NCI-H1436 (cell line): Measurements from ENCODE around the gene LAMTOR5.
"Not testable (repeated sequence)": the region's sequence is repeated elsewhere in the genome, so short reads cannot be mapped to it uniquely, and the experiment has no call there.

ENCODE experiments used
- DNase-seq: peaks from one replicate; lab custom pipeline; 2025; lab: John Stamatoyannopoulos, UW

Gene LAMTOR5

DNA sequence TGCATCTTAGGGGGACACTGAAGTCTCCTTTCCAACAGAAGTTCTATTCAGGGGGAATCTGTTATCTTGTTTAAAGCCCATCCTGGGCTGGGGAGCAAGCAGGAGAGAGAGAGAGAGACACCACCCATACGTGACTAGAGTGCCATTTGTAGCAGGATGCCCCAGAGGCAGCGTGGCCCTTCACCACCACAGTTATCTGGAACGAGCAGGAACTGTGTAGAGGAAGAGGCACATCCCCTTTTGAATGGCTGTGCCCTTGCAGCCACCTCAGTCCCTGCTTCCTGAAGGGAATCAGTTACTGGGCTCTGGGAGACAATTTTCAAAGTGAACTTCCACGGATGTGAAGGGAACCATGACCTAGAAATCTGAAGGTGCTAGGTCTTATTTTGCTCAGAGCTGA lies 19.4 kb upstream of the LAMTOR5 start:
- DNase-seq, result no peak

- DNase-seq, result no peak
Observed at GRCh38 chr1:110425612-110426152, 18.2 kb upstream of the LAMTOR5 start.

- DNase-seq, result no peak
Observed at GRCh38 chr1:110424699-110425611, 17.5 kb upstream of the LAMTOR5 start.

GRCh38 chr1:110420874-110421793 lies 13.6 kb upstream of the LAMTOR5 start:
- no peak for DNase-seq

DNA sequence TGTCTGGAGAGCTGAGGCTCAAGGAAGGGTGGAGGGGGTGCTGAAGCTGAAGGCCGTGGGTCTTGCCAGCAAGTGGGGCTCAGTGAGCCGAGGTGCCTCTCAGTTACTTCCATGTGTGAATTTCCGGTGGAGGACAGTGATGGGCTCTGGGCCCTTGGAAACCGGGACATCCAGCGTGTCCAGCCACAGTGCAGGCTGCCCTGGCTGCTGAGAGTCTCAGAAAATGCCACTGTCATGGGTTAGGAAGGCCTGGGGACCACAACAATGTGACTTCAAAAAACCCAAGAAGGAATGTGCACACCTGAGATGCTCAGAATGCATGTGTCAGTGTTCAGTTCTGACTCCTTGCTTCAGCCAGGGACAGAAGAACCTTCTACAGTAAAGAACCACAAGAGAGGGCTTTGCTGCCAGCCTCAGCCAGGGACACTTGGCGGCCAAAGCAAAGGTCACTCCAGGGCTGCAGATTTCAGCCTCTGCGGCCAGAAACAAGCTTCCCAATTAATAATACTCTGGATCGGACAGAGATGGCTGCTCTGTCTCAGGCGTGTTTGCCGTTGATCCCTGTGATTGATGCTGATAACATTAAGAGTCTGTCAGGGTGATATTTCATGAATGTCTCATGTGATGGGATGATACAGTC lies 12.6 kb upstream of the LAMTOR5 start:
- DNase-seq, result no peak

DNA sequence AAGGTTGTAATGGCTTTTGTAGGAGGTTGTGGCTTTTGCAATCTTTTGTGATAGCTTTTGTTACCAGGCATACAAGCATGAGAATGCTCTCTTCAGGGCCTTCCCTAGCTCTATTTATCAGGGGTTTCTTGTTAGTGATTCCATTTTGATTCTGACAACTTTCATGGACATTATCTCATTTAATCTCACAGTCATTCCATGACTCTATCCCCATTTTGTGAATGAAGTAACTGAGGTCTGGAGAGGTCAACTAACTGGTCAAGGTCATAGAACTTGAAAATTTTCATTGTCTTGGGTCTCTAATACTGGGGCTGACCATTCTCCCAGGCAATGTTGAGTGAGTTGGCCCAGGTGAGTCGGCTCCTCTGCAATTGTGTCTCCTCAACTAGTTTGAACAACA lies 11.2 kb upstream of the LAMTOR5 start:
- DNase-seq, result no peak

DNA sequence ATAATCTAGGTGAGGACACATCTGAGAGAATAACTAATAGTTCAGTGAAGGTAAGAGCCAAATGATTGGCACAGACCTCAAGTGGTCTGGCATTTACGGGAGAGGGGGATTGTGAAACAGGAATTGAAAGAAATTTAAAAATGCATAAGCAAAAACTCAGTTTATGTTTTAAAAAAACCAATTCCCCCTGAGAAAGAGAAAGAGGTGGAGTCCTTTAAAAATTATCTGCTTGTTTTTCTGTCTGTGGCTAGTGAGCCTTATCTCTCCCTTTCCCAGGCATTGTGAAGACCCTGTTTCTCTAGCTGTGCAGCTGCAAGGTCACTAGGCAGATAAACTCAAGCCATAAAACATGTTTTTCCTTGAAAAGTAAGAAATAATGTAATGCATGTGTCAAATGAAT lies 5.6 kb upstream of the LAMTOR5 start:
- DNase-seq, result not testable (repeated sequence)

DNA sequence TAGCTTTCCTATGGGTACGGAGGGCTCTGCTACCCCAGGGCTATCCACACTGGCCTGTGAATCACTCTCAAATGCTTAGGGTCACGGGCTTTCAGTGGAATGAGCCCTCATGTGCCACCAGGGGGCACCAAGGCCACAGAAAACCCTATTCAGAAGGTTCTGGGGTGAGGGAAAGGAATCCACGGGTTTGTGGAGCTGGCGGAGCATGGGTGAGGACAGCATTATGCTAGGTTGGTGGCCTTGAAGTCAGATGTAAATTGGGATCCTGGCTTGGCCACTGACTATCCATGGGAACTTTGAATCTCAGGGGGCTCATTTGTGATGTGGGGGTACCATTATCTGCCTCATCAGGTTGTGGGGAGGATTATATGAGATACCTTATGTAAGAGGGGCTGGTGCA lies 5.1 kb upstream of the LAMTOR5 start:
- peak; percentile 48 for DNase-seq

DNA sequence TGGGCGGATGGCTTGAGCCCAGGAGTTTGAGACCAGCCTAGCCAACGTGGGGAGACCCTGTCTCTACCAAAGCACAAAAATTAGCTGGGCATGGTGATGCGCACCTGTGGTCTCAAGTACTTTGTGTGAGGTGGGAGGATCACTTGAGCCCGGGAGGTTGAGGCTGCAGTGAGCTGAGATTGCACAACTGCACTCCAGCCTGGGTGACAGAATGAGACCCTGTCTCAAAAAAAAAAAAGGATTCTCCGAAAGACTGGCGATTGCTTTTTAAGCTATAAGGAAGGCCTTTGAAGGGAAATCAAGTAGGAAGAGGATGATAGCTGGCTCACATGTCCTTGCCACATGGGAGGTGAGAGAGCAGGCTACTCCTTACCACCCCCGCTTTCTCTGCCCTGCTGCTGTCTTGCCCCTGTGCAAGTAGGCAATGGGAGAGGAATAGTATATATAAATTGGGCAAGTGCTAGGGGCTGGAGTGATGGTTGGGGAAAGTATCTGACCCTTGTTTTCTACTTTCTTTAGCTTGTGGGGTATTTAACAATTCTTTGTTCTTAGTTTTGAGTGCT lies 3.8 kb upstream of the LAMTOR5 start:
- no peak for DNase-seq

GRCh38 chr1:110409316-110409715 lies 1.8 kb upstream of the LAMTOR5 start:
- no peak for DNase-seq

GRCh38 chr1:110408488-110408887 lies 994 bp upstream of the LAMTOR5 start:
- DNase-seq, result no peak

GRCh38 chr1:110406407-110406806 lies 1.1 kb downstream of the LAMTOR5 start:
- DNase-seq, result not testable (repeated sequence)

DNA sequence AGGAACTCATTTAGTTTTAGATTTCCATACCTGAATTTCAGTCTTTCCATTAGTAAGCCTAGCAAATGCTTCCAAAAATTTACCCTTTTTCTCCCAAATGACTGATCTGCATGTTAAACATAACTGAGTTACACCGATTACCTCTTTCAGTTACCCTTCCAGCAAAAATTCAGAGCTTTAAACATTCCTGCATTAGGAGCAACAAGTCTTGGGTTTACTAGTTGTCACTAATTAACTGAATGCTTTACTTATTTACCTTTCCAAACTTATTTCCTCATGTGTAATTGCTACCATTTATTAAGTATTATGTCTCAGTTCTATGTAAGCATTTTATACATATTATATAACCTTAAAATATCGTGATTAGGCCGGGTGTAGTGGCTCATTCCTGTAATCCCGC lies 3.1 kb downstream of the LAMTOR5 start:
- no peak for DNase-seq

DNA sequence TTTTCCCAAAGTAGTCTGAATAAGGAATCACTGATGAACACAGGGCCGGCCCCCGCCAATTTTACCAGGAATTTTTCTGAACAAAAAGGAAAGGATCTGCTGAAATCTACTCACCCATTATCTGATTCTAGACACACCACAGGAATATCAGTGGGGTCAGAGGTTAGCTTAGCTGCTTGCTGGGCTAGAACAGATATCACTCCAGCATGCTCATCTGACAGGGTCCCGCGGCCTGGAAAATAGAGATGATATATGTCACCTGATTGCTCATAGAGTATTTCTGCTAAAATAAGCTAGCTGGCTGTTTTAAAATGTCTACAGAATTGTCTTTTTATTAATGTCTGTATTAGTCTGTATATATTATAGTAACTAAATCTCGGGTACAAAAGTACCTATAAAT lies 3.7 kb downstream of the LAMTOR5 start:
- DNase-seq, result no peak

GRCh38 chr1:110396259-110396958 lies 11.1 kb downstream of the LAMTOR5 start:
- DNase-seq, result not testable (repeated sequence)

GRCh38 chr1:110394493-110394820 lies 13.0 kb downstream of the LAMTOR5 start:
- DNase-seq, result no peak

DNA sequence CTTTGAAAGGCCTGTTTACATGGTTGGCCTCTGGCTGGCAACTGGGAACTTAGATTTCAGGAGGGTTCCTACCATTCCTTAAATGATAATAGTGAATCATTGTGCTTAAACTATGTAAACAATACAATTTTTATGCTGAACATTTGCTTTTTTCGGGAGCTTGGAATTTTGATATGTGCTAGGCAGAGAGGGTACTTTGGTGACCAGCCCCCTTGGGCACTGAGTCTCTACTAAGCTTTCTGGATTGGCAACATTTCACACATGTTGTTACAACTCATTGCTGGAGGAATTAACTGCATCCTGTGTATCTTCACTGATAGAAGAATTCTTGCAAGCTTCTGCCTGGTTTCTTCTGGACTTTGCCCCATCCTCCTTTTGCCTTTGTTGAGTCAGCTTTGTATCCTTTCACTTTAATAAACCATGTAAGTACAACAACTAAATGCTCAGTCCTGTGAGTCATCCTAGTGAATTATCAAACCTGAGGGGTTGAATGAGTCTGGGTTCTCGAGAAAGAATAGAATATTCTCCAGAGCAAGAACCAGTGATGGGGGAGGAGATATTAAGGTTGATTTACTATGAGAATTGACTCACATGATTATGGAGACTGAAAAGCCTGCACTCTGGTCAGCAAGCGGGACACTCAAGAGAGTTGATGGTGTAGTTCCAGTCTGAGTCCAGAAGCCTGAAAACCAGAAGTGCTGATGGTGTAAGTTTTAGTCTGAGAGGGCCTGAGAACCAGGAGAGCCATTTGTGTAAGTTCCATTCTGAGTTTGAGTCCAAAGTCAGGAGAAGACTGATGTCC lies 13.6 kb downstream of the LAMTOR5 start:
- no peak for DNase-seq

DNA sequence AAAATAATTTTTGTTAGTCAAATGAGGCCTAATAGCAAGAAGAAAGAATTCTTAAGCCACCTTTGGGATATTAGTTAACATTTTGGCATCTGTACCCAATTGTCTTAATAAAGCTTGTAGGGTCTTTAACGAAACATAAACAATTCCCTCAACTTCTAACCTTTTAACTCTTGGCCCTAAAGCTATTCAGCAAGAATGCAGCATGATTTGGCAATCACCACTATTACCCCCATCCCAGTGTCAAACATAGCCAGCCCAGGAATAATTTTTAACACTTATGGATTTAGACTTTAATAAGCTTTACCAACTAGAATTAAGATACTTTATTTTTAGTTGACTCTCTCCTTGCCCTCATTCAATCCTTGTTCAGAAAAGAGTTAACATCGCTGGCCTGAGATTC lies 14.2 kb downstream of the LAMTOR5 start:
- no peak for DNase-seq

DNA sequence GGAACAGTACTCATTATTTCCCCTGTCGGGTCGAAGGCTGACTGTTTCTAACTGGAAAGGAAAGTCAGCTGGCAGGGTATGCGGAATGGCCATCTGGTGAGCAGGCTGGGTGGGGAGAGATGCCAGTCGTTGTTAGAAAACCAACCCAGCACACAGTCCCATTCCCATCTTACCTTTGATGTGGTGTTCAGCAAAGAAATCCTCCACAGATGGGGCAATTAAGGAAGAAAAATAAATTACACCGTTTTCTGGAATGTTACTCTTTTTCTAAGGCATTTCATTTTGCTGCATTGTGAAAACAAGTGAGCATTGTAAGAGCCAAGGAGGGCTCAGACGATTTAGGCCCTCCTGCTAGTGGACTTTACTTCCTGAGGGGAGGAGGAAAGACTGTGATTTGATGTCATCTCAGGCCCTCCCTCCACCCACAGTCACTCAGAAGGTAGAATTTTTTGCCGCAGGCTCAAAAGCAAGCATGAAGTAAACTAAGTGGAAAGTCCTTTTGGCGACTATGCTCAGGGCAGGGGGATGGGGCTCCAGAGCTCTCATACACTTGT lies 16.7 kb downstream of the LAMTOR5 start, which contains the start of gene SLC16A4:
Gene SLC16A4, minus strand, starts transcription at position 335 of the 554 bp plus-strand sequence. CDS start 1,703 bp downstream, outside the sequence.
- DNase-seq, result no peak

GRCh38 chr1:110390096-110390495 lies 17.4 kb downstream of the LAMTOR5 start:
- no peak for DNase-seq
